GM12864 (cell line): ENCODE measurements around the gene ABITRAM.
"Not testable (repeated sequence)": the region's sequence is repeated elsewhere in the genome, so short reads cannot be mapped to it uniquely, and the experiment has no call there.

Experiments
- DNase-seq: peaks from one replicate; pipeline ENCODE4 v3.0.0-alpha.2; 2011; ENCODE audit warnings: low read depth
- H3K4me3 ChIP-seq: 2 replicates; pipeline ENCODE4 v1.5.1; 2011; ENCODE audit warnings: mild to moderate bottlenecking, low read depth, low read length, control low read depth
- TF ChIP-seq, protein P1 (sequence below): IDR thresholded peaks from 2 replicates; pipeline ENCODE4 v1.5.1; 2011; ENCODE audit warnings: low read depth, mild to moderate bottlenecking, moderate library complexity, low read length, control low read depth, inconsistent platforms; ENCODE audit errors: missing control alignments

The ABITRAM gene

DNA sequence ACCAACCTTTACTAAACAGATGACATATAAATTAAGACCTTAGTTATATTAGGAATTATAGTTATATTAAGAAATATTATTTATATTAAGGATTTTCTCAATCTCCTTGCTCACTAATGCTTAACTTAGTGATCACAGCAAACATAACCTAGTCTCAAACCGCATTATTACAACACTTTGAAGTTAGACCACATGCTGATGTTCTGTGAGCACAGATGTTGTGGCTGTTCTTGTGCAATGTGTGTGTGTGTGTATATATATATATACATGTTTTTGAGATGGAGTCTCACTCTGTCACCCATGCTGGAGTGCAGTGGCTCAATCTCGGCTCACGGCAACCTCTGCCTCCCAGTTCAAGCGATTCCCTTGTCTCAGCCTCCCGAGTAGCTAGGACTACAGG lies 20.8 kb upstream of the ABITRAM start:
- TF ChIP-seq, protein P1, sequence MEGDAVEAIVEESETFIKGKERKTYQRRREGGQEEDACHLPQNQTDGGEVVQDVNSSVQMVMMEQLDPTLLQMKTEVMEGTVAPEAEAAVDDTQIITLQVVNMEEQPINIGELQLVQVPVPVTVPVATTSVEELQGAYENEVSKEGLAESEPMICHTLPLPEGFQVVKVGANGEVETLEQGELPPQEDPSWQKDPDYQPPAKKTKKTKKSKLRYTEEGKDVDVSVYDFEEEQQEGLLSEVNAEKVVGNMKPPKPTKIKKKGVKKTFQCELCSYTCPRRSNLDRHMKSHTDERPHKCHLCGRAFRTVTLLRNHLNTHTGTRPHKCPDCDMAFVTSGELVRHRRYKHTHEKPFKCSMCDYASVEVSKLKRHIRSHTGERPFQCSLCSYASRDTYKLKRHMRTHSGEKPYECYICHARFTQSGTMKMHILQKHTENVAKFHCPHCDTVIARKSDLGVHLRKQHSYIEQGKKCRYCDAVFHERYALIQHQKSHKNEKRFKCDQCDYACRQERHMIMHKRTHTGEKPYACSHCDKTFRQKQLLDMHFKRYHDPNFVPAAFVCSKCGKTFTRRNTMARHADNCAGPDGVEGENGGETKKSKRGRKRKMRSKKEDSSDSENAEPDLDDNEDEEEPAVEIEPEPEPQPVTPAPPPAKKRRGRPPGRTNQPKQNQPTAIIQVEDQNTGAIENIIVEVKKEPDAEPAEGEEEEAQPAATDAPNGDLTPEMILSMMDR, result no peak
- DNase-seq, result no peak
- H3K4me3 ChIP-seq, result no peak overlapping the region

DNA sequence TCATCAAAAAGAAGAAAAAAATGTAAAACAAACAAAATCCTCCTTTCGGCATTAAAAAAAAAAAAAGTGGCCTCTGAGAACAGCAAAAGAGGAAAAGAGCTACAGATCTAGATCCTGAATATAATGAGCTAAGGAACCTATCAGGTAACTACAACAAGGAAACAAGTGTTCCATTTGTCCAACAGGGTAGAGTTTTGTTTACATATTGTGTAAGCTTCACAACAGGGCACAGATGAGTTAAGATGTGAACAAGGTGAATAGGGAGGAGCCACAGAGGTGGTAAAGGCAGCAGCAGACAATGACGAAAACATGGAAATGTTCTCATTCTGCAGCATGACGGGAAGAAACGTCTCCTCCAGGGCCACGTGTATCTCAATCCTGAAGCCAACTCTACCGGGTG lies 14.7 kb upstream of the ABITRAM start:
- DNase-seq, result no peak
- TF ChIP-seq, protein P1, result no peak
- H3K4me3 ChIP-seq, result no peak overlapping the region

DNA sequence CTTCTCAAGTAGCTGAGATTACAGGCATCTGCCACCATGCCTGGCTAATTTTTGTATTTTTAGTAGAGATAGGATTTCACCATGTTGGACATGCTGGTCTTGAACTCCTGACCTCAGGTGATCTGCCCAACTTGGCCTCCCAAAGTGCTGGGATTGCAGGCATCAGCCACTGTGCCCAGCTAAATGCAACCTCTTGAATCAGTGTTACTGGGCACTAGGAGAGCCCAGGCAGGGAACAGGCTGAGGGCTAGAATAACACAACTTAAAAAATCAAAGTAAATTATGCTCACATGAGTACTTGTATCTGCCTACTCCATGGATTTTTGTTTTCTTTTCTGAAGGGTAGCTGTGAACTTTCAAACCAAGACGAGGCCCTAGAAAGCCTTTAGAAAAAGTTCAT lies 13.8 kb upstream of the ABITRAM start:
- DNase-seq, H3K4me3 ChIP-seq: not testable (repeated sequence)

DNA sequence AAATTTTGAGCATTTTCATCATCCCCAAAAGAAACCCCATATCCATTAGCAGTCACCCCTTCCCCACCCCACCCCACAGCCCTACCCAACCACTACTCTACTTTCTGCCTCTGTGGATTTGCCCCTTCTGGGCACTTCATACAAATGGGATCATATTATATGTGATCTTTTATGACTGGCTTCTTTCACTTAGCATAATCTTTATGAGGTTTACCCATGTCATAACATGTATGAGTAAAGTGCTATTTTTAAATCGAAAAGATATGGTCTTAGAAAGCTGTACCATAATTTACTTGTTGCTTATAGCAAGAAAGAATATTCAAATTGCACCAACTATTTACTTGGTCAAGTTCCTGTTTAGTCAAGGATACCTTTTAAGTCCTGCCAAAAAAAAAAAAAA lies 13.0 kb upstream of the ABITRAM start:
- no peak overlapping the region for H3K4me3 ChIP-seq
- TF ChIP-seq, protein P1, result no peak
- no peak for DNase-seq

DNA sequence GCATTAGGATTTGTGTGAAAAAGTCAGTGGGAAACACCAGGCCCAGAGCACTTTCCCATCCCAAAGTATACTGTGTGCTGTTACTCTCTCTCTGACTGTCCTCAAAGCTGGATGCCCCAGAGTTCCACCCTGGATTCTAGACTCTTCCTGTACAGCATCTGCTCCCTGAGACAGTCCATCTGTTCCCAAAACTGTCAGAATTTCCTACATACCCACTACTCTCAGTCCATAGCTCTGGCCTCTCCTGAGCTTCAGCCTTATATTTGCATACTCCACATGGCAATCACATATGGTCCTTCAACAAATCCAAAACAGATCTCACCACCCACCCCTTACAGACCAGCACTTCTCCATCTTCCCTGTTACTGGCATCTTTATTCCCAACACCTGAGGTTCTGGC lies 9.7 kb upstream of the ABITRAM start:
- DNase-seq, result no peak
- TF ChIP-seq, protein P1, result no peak
- H3K4me3 ChIP-seq, result no peak overlapping the region

DNA sequence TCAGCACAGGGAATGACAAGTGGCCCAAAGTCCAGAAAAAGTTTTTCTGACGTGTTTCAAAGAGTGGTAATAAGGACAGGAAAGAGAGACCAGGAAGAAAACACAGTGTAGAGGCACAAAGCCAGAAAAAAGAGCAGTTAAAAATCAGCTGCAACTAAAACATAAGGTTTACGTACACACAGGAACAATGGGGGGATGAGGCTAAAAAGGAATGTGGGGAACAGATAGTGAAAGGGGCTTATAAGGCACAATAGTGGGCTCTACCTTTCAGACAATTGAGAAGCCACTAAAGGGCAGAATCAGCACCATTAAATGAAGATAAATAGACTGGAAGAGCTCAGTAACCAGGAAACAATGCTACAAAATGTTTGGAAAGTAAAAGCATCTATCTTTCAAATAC lies 5.8 kb upstream of the ABITRAM start:
- no peak for DNase-seq
- TF ChIP-seq, protein P1, result no peak
- H3K4me3 ChIP-seq, result no peak overlapping the region

DNA sequence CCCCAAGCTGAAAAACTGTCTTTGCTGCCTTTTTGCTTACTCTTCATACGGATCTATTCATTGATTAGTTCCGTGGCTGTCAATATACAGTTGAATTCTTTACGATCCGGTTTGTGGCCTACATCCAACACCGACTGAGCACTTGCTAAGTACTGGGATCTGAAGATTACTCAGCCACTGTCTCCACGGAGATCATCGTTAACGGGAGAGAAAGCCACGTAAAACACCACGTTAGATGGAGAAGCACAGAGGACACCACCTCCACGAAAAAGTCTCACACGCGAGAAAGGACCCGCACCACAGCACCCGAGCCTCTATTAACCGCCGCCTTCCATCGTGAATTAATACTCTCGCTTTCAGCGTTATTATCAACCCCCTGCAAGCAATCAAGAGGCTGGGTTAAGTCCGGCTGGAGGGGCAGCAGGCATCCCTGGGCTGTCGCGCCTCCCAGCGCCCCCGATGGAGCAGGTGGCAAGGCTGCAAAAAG lies 926 bp upstream of the ABITRAM start:
- H3K4me3 ChIP-seq, result peak overlapping the region; percentile 95
- no peak for DNase-seq
- TF ChIP-seq, protein P1, result no peak
